Stomach (tissue), 9 donors: Measurements from ENCODE around the gene C17orf100. TPM values are rescaled to one million over a fixed set of nuclear protein-coding genes. Genes with fewer than 3 reads are reported as not detected.

ENCODE experiments used
- DNase-seq, 2 donors: peaks; one replicate each; pipeline versions ENCODE4 v3.0.0 to v3.0.0-alpha.2; 2013 to 2019
- H3K27ac ChIP-seq, 5 donors: fragments of 200-600 bp in 4 of 5; sonication (generic) in 4 of 5; one replicate each; pipeline ENCODE4 v1.5.1; 2013 to 2019; ENCODE audit warnings: mild to moderate bottlenecking in 1 of 5, moderate library complexity in 1 of 5
- H3K27me3 ChIP-seq, 3 donors: fragments of 200-600 bp; sonication (generic); one replicate each; pipeline ENCODE4 v1.5.1; 2017 to 2019; ENCODE audit warnings: mixed run types in 1 of 3
- H3K36me3 ChIP-seq, 4 donors: fragments of 200-600 bp; sonication (generic); 1 replicate in 3 of 4; 2 replicates in 1 of 4; pipeline ENCODE4 v1.5.1; 2016 to 2019
- H3K4me1 ChIP-seq, 4 donors: fragments of 200-600 bp; sonication (generic); one replicate each; pipeline ENCODE4 v1.5.1; 2016 to 2019
- H3K4me3 ChIP-seq, 4 donors: fragments of 200-600 bp; sonication (generic) in 3 of 4; one replicate each; pipeline ENCODE4 v1.5.1; 2016 to 2019; ENCODE audit warnings: mild to moderate bottlenecking in 1 of 4
- H3K9me3 ChIP-seq, 4 donors: fragments of 200-600 bp; sonication (generic); one replicate each; pipeline ENCODE4 v1.5.1; 2016 to 2019
- CTCF ChIP-seq, 7 experiments: fragments of 450-650 bp in 4 of 7; fragments of 200-600 bp in 3 of 7; sonication (generic) in 3 of 7; IDR thresholded peaks; one replicate each; pipeline ENCODE4 v1.5.1; 2016 to 2019; ENCODE audit warnings: antibody characterized with exemption in 7 of 7, control low read depth in 2 of 7, mild to moderate bottlenecking in 1 of 7
- EP300 ChIP-seq: sonication (generic); formaldehyde crosslinking; IDR thresholded peaks from one replicate; pipeline ENCODE4 v1.6.1; 2017; ENCODE audit warnings: antibody characterized with exemption
- POLR2A ChIP-seq, 4 donors: fragments of 450-650 bp; IDR thresholded peaks; one replicate each; pipeline ENCODE4 v1.6.1; 2016; ENCODE audit warnings: antibody characterized with exemption in 4 of 4, control low read depth in 2 of 4, mild to moderate bottlenecking in 1 of 4, moderate library complexity in 1 of 4
- POLR2AphosphoS5 ChIP-seq, 3 donors: sonication (generic); formaldehyde crosslinking; IDR thresholded peaks; one replicate each; pipeline ENCODE4 v1.6.1; 2016; ENCODE audit warnings: antibody characterized with exemption in 3 of 3
- WGBS, 5 donors: extraction: QIAGEN DNeasy Blood & Tissue Kit in 3 of 5; methylation state at CpG; one replicate each; pipeline versions ENCODE4 v1.1.5 to v1.1.7; 2013 to 2018; 5-methylcytosine and 5-hydroxymethylcytosine counted together
- intact Hi-C: fragments of 100-400 bp; cut with DNase I; formaldehyde crosslinking; loops from one replicate; pipeline ENCODE4 v1.15.1; 2023; ENCODE audit warnings: low total_unique reads
- polyA plus RNA-seq, 3 donors: library from polyadenylated mRNA; stranded (reverse); fragments of 200-250 nt; gene quantifications; one replicate each; pipeline ENCODE4 v1.2.3, GENCODE V29; 2013
- total RNA-seq, 5 donors: library from RNA; depleted of rRNA; stranded (reverse); fragments of >200 nt; gene quantifications; one replicate each; pipeline versions ENCODE4 v1.1.0 to v1.2.3, GENCODE V29; 2014 to 2016
- donor health status: healthy with polysubstance abuse.
- donor health status: Bipolar disorder and iron deficiency.
- donor health status: healthy.

C17orf100 gene
- total and polyA plus RNA-seq, 8 donors = 0.55 to 14.2 (median 1.8) TPM; not detected in 2

- TF ChIP-seq POLR2A (IDR thresholded peaks at IDR 0.05) = no peak
- no peak for TF ChIP-seq POLR2AphosphoS5 (IDR thresholded peaks at IDR 0.05)
- no peak for TF ChIP-seq CTCF (IDR thresholded peaks at IDR 0.05)
- TF ChIP-seq EP300 = no peak
- H3K9me3 ChIP-seq = no peaks in the 10 kb centered on the region
- peaks cover 22 to 61% (median 56%) of the 10 kb centered on the region in 4 donors for H3K36me3 ChIP-seq
- H3K4me1 ChIP-seq = peaks cover 1 to 29% (median 10%) of the 10 kb centered on the region in 4 donors
- no peak overlapping the region for H3K4me3 ChIP-seq
- no peaks in the 10 kb centered on the region for H3K27me3 ChIP-seq
- 91 to 97% (median 96%) methylated on average over 3 of the region's 3 CpGs for WGBS, 5 donors
- intact Hi-C loops = no loop called here
- H3K27ac ChIP-seq = no peak overlapping the region
- DNase-seq = no peak
These were observed 18.3 kb upstream of the C17orf100 start for GRCh38 chr17:6633263-6633662.

- H3K27me3 ChIP-seq = no peaks in the 10 kb centered on the region
- no peaks in the 10 kb centered on the region for H3K9me3 ChIP-seq
- H3K4me3 ChIP-seq = no peak overlapping the region
- no peak overlapping the region for H3K27ac ChIP-seq
- intact Hi-C loops = no loop called here
- H3K4me1 ChIP-seq = peaks cover 15 to 46% (median 27%) of the 10 kb centered on the region in 4 donors
- WGBS, 5 donors = 70 to 79% (median 74%) methylated on average over 2 of the region's 2 CpGs
- H3K36me3 ChIP-seq = peaks cover 12 to 41% (median 37%) of the 10 kb centered on the region in 4 donors
- no peak for DNase-seq
- TF ChIP-seq CTCF (IDR thresholded peaks at IDR 0.05) = no peak
- no peak for TF ChIP-seq POLR2AphosphoS5 (IDR thresholded peaks at IDR 0.05)
- TF ChIP-seq POLR2A (IDR thresholded peaks at IDR 0.05) = no peak
- no peak for TF ChIP-seq EP300
These were observed 15.5 kb upstream of the C17orf100 start for GRCh38 chr17:6636105-6636504.

GRCh38 chr17:6636616-6637457 lies 14.7 kb upstream of the C17orf100 start:
- H3K27me3 ChIP-seq = no peaks in the 10 kb centered on the region
- peaks cover 9 to 34% (median 30%) of the 10 kb centered on the region in 4 donors for H3K36me3 ChIP-seq
- intact Hi-C loops = no loop called here
- TF ChIP-seq EP300 (no peak), POLR2A (IDR thresholded peaks at IDR 0.05) (no peak), CTCF (IDR thresholded peaks at IDR 0.05) (no peak), POLR2AphosphoS5 (IDR thresholded peaks at IDR 0.05) (no peak)
- no peak for DNase-seq
- H3K9me3 ChIP-seq = no peaks in the 10 kb centered on the region
- no peak overlapping the region for H3K27ac ChIP-seq
- H3K4me1 ChIP-seq = peaks cover 19 to 48% (median 33%) of the 10 kb centered on the region in 4 donors
- no peak overlapping the region for H3K4me3 ChIP-seq
- WGBS, 5 donors = 91 to 95% (median 94%) methylated on average over 17 of the region's 17 CpGs

- DNase-seq = no peak
- H3K27me3 ChIP-seq = no peaks in the 10 kb centered on the region
- H3K4me1 ChIP-seq = peaks cover 25 to 54% (median 39%) of the 10 kb centered on the region in 4 donors
- H3K4me3 ChIP-seq = no peak overlapping the region
- H3K9me3 ChIP-seq = no peaks in the 10 kb centered on the region
- 93 to 97% (median 95%) methylated on average over 6 of the region's 6 CpGs for WGBS, 5 donors
- H3K36me3 ChIP-seq = peaks cover 9 to 29% (median 24%) of the 10 kb centered on the region in 4 donors
- H3K27ac ChIP-seq = no peak overlapping the region
- intact Hi-C loops = no loop called here
- TF ChIP-seq POLR2A (IDR thresholded peaks at IDR 0.05) = no peak
- no peak for TF ChIP-seq POLR2AphosphoS5 (IDR thresholded peaks at IDR 0.05)
- no peak for TF ChIP-seq EP300
- TF ChIP-seq CTCF (IDR thresholded peaks at IDR 0.05) = no peak
These were observed 14.1 kb upstream of the C17orf100 start for GRCh38 chr17:6637458-6637840.
